Measurements from ENCODE around the gene DPP4. TPM values are rescaled to one million over a fixed set of nuclear protein-coding genes. Genes with fewer than 3 reads are reported as not detected.
A peak's percentile ranks its signal among the peaks of the same experiment; 100 is the strongest.

Gene DPP4
- total RNA-seq, 1 donor from 2014 or later = 0.59 TPM

DNA sequence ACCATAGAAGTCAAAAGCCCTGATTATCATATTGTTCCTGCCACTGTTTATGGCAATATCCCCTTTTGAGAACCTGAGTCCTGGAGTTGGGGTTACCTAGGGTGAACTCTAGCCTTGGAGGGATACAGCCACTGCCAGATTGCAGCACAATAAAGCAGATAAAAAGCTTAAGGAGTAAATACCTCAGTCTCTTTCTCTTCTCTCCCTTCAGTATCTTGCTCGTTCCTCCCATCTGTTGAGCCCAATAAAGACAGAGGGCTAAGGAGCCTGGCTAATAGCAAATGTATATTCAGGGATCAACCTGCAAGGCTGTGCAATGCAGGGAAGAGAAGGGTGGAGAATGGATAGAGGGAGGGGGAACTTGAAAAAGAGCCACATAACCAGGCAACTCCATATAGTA, 8.0 kb upstream of the DPP4 start:
- H3K27me3 Mint-ChIP-seq (ENCODE audit: unreplicated experiment) = no peaks in the 10 kb centered on the region
- H3K4me1 Mint-ChIP-seq (ENCODE audit: unreplicated experiment) = no peaks in the 10 kb centered on the region
- H3K36me3 Mint-ChIP-seq (ENCODE audit: low read depth, unreplicated experiment) = peaks cover 4% of the 10 kb centered on the region
- no peak overlapping the region for H3K4me3 Mint-ChIP-seq (ENCODE audit: unreplicated experiment)
- TF ChIP-seq, protein P1, sequence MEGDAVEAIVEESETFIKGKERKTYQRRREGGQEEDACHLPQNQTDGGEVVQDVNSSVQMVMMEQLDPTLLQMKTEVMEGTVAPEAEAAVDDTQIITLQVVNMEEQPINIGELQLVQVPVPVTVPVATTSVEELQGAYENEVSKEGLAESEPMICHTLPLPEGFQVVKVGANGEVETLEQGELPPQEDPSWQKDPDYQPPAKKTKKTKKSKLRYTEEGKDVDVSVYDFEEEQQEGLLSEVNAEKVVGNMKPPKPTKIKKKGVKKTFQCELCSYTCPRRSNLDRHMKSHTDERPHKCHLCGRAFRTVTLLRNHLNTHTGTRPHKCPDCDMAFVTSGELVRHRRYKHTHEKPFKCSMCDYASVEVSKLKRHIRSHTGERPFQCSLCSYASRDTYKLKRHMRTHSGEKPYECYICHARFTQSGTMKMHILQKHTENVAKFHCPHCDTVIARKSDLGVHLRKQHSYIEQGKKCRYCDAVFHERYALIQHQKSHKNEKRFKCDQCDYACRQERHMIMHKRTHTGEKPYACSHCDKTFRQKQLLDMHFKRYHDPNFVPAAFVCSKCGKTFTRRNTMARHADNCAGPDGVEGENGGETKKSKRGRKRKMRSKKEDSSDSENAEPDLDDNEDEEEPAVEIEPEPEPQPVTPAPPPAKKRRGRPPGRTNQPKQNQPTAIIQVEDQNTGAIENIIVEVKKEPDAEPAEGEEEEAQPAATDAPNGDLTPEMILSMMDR (IDR thresholded peaks at IDR 0.05; ENCODE audit: unreplicated experiment) = no peak
- no peaks in the 10 kb centered on the region for H3K9me3 Mint-ChIP-seq (ENCODE audit: unreplicated experiment)
- no peak for DNase-seq (ENCODE audit: low spot score)
- no peak overlapping the region for H3K27ac Mint-ChIP-seq (ENCODE audit: unreplicated experiment)

DNA sequence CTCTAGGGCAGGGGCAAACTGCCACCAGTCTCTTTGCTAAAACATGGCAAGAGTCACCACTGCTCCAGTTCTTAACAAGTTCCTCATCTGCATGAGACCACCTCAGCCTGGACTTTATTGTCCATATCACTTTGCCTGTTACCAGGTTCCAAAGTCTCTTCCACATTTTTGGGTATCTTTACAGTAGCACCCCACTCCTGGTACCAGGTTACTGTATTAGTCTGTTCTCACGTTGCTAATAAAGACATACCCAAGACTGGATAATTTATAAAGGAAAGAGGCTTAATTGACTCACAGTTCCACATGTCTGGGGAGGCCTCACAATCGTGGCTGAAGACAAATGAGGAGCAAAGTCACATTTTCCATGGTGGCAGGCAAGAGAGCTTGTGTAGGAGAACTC, 5.5 kb upstream of the DPP4 start:
- DNase-seq (ENCODE audit: low spot score) = no peak
- TF ChIP-seq, protein P1 (IDR thresholded peaks at IDR 0.05; ENCODE audit: unreplicated experiment) = no peak
- H3K36me3 Mint-ChIP-seq (ENCODE audit: low read depth, unreplicated experiment) = peaks cover 4% of the 10 kb centered on the region
- no peaks in the 10 kb centered on the region for H3K9me3 Mint-ChIP-seq (ENCODE audit: unreplicated experiment)
- H3K4me1 Mint-ChIP-seq (ENCODE audit: unreplicated experiment) = peaks cover 8% of the 10 kb centered on the region
- peaks cover 1% of the 10 kb centered on the region for H3K27me3 Mint-ChIP-seq (ENCODE audit: unreplicated experiment)
- H3K27ac Mint-ChIP-seq (ENCODE audit: unreplicated experiment) = no peak overlapping the region
- H3K4me3 Mint-ChIP-seq (ENCODE audit: unreplicated experiment) = no peak overlapping the region

DNA sequence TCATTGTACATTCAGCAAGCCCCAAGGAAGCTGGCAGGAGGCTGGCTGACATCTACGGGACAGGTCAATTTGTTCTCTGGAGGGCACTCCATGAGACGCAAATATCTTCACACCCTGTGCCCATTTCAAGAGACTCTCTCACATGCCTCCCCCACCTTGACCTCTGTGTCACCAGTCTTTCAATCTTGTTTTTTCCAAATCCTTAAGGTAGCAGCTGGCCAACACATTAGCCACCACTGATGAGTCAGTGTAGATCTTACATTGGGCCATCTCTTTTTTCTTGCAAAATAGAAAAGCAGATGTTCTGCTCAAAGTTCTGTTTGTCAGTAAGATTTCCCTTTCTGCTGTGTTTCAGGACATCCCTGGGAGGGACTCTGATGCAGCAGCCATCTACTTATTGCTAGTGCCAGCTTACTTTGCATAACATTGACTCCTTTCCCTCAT, 1.7 kb upstream of the DPP4 start:
- no peak overlapping the region for H3K4me3 Mint-ChIP-seq (ENCODE audit: unreplicated experiment)
- no peak for DNase-seq (ENCODE audit: low spot score)
- peaks cover 17% of the 10 kb centered on the region for H3K4me1 Mint-ChIP-seq (ENCODE audit: unreplicated experiment)
- peaks cover 4% of the 10 kb centered on the region for H3K36me3 Mint-ChIP-seq (ENCODE audit: low read depth, unreplicated experiment)
- H3K27ac Mint-ChIP-seq (ENCODE audit: unreplicated experiment) = no peak overlapping the region
- no peaks in the 10 kb centered on the region for H3K9me3 Mint-ChIP-seq (ENCODE audit: unreplicated experiment)
- TF ChIP-seq, protein P1 (IDR thresholded peaks at IDR 0.05; ENCODE audit: unreplicated experiment) = no peak
- peaks cover 4% of the 10 kb centered on the region for H3K27me3 Mint-ChIP-seq (ENCODE audit: unreplicated experiment)

DNA sequence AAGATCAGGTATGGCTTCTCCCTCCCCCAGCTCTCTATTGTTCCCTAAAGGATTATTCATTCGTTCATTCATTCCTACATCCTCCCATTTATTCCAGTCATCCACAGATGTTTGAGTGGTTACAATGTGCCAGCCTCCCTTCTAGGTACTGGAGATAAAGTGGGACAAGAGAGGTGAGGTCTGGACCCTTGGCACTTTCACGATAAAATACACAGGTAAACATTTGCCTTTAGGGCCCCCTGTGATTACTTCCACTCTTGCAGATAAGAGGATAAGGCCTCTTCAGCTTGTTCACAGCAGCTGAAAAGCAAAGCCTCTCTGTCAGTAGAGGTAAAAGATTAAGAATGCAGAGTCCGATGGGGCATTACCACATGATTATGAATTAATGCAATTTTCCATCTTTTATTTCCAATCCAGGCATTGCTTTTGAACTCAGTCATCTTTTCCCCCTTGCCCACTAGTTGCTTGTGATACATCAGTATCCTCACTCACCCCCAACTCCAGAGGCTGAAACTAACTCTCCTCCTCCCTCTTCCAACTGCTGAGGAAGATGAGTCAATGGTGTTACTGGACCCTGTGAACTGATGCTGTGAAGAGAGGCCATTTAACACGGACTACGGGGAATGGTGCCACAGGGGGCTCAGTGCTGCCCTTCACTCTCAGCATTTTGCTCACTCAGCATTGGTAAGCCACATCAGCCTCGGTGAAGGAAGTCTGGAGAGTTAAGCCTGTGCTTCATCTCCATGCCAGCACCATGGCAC, 1.1 kb upstream of the DPP4 start:
- DNase-seq (ENCODE audit: low spot score) = no peak
- Mint-ChIP-seq H3K27ac (ENCODE audit: unreplicated experiment) (no peak overlapping the region), H3K4me1 (ENCODE audit: unreplicated experiment) (peaks cover 22% of the 10 kb centered on the region), H3K4me3 (ENCODE audit: unreplicated experiment) (no peak overlapping the region), H3K9me3 (ENCODE audit: unreplicated experiment) (no peaks in the 10 kb centered on the region), H3K27me3 (ENCODE audit: unreplicated experiment) (peaks cover 4% of the 10 kb centered on the region), H3K36me3 (ENCODE audit: low read depth, unreplicated experiment) (peaks cover 4% of the 10 kb centered on the region)
- TF ChIP-seq, protein P1 (IDR thresholded peaks at IDR 0.05; ENCODE audit: unreplicated experiment) = no peak

DNA sequence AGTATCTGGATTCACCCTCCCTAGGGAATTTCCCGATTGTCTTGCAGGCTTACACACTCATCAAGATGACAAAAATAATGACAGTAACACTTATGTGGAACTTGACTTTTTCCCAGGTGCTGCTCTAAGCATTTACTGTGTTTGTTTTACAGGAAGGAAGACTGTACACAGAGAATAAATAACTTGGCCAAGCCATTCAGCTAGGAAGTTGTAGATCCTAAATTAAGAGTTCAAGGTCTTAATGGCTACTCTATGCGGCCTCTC, 549 bp upstream of the DPP4 start:
- Mint-ChIP-seq H3K27me3 (ENCODE audit: unreplicated experiment) (peaks cover 4% of the 10 kb centered on the region), H3K27ac (ENCODE audit: unreplicated experiment) (no peak overlapping the region), H3K36me3 (ENCODE audit: low read depth, unreplicated experiment) (peaks cover 4% of the 10 kb centered on the region), H3K4me1 (ENCODE audit: unreplicated experiment) (peaks cover 22% of the 10 kb centered on the region), H3K4me3 (ENCODE audit: unreplicated experiment) (peak overlapping the region; percentile 89), H3K9me3 (ENCODE audit: unreplicated experiment) (no peaks in the 10 kb centered on the region)
- no peak for DNase-seq (ENCODE audit: low spot score)
- TF ChIP-seq, protein P1 (IDR thresholded peaks at IDR 0.05; ENCODE audit: unreplicated experiment) = no peak

Measured in endothelial cell (in vitro differentiated cells).